ENCODE data around the gene F13A1.

F13A1 gene

DNA sequence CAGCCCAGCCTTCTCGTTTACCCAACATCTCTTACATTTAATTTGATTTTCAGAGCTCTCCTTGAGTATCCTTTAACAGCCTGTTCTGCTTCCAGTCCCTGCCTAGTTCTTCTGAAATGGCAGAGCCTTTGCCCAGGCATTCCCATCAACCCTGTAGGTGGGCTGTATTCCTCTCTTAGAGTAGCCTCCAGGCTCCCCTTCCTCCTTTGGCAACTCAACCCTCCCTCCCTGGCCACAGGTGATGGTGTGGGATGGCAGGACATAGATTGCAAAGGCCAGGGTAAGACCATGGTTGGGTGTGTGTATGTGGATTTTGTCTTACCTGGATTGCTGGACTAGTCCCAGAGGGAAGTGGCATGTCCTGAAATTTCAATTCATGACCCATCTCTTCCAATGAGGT, 125.4 kb downstream of the F13A1 start:
- DNase-seq = no peak

DNA sequence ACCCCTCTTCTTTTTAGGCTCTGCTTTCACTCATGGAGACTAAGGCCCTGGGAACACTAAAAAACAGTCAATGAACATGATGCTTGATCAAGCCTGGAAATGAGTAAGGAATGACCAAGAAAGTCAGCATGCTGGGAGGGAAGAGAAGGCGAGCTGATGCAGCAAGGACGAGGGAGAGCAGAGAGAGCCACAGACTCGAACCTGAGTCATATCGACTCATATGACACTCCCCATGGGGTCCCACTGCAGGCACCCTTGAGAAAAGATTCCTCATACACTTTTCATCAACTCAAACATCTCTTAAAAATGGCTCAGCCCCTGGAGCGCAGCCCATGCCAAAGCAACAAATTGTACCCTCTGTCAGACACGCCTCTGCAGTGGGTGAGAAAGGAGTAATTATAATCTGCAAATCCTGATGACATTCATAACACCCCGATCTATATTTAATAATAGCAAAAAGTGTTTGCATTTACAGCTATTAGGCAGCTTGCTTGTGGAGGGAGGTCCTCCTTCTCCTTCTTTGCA, 127.2 kb downstream of the F13A1 start:
- DNase-seq = no peak

DNA sequence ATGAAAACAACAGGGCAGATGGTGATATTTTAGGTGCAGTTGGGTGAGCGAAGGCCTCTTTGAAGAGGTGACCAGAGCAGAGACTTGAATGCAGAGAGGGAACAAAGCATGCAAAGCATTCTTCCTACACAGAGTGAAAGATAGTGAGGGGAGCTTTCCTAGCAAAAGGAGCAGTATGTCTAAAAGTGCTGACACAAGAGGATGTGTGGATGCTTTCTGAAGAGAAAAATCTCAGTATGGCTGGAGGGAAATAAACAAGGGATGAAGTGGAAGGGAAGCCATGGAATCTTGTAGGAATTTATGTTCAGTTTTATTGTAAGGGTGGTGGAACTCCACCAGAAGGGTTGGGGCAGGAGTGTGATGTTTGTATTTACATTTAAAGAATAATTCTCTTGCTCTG, 128.6 kb downstream of the F13A1 start:
- no peak for DNase-seq

DNA sequence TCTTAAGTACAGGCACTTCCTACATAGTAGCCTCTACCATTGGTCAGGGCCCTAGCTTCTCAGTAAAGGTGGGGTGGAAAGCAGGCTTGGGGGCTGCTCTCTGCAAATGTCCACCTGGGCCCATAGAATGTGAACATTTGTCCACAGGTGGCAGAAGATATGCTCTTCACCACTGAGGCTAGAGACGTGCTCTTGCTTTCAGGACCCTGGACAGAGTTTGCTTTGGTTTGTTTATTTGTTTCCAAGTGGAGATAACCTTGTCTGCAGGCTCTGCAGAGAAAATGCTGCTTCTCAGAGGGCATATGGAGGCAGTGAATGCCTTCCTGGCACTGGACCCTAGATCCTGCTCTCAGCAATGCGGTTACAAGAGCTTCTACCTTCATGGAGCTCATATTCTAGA, 129.0 kb downstream of the F13A1 start:
- no peak for DNase-seq

DNA sequence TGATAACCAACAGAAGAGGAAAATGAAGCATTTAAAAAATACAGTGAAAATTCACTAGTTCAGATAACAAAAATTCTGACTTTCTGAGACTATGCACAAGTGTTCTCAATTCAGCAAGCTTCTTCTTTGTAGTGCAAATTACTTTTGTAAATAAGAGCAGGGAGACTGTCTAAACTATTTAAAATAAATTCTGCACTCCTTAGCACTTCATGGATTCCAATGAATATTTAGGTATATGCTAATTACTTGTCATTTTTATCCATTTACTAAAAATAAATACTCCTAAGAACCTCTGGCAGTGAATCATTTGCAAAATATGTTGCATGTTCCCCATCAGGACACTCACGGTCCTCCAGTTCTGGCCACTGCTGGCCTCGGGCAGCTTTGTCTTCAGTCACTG, 139.8 kb downstream of the F13A1 start:
- DNase-seq = no peak

DNA sequence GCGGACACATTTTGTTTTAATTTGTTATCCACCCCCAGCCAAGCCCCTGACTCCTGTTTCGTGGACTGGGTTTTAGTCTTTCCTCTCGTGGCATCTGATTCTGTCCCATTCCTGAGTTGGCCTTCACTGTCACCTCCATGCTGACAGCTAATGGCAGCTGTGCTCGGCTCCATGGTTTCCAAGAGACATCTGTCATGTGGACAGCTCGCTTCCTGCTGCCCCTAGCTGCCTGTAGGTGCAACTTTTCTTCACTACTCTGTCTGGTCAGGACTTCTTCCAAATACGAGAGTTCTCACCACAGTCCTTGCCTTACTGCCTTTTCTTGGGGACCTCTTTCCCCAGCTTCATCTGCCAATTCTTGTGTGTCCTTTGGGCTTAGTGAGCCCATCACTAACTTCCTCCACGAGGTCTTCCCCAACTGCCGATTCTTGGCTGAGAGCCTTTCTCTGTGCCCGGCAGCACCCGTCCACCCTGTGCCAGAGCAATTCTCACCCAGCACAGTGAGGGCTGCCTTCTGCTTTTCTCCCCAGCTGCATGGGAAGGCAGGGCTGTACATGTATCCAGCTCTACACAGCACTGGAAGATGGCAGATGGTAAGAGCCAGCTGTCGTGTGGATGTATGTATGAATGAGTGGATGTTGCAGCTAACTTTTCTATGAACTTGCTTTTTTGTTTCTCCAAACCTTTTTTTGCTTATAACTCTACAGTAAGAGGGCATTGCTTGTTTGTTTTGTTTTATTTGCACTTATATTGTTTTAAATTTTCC, 140.4 kb downstream of the F13A1 start:
- DNase-seq = no peak

DNA sequence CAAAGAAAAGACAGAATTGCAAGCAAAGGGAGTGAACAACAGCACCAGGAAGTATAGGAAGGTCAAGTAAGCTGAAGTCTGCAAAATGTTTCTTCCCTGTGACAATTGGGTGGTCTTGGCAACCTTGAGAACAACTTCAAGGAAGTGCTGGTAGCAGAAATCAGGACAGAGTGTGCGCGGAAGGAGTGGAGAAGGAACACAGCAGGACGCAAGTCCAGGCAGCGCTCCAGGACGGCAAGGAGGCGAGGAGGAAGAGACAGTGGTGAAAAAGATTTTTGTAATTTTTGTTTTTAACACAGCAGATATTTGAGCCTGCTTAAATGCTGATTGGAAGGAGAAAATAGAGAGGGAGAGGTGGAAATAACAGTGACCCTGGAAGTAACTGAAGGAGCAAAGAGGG, 141.7 kb downstream of the F13A1 start:
- peak in 4 of 58 donors; percentile 4 to 23 (median 13) for DNase-seq

DNA sequence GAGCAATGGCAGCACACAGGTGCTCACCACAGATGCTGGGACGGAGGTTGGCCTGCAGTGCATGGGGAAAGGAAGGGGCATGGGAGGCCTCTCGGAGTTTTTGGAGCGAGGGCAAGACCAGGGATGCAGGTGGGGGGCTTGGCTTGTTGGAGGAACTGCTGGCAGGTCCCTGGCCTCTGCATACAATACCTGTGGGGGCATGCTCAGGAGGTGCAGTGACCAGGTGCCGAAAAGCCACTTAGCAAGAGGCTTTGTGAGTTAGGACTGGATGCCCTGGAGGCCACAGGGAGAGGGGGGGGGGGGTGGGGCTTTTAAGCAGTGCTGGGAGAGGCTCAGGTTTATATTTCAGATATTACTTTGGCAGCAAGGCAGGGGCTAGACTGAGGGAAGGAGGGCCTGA, 142.7 kb downstream of the F13A1 start:
- DNase-seq = no peak

DNA sequence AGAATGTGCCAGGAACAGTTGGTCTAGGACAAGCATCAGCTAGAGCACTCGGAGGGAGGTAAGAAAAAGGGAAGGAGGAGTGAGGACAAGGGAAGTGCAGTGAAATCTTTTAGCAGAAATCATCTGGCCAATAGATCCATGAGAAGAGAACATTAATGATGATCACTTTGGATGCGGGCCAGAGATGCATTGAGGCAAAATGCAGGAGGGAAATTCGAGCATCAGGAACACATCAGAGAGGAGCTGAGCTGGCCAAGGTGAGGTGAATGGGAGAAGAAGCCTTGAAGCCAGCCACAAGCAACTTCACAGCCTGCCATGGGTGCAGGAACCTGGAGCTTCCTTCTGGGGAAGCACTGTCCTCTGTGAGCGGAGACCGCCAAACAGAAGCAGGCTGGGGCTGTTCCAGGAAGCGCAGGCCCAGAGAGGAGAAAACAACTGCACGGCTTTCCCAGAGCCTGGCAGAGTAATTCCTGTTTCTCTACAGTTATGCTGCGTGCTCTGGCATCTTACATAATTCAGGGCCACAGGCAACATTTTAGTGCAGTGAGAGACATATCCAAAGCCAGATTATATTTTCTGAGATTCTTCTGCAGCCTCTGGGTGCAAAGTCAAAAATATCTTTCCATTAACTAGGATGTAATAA, 143.8 kb downstream of the F13A1 start:
- DNase-seq = peak in 22 of 58 donors; percentile 4 to 63 (median 20)

DNA sequence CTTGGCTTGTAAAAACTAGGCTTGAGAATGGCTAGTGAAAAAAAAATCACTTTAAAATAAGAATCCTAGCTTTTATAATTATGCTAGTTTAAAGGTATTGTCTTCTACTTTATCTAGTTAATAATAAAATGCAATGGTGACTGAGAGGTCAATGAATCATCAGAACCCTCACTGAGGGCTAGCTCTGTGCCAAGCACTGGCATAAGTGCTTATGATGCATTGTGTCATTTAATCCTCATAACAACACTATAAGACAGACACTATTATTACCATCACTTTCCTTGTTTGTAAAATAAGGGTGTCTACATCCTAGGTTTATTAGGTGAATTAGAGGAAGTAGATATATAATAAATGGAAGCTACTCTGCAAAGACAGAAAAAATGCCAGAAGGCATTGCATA, 144.3 kb downstream of the F13A1 start:
- DNase-seq = no peak

DNA sequence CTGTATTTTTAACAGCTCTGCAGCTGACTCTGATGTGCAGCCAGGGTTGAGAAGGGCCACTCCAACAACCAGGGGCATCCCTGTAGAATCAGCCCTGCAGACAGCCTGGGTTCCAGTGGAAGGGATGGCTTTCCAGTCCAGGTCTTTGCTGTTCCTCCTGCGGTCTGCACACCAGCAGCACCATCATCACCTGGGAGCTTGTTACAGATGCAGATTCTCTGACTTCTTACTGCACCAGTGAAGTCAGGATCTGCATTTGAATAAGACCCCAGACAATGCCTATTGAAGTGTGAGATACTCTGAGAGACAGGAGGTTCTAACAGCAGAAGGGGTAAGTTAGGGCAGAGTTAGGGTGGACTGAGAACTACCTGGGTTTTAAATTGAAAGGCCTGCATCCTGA, 151.3 kb downstream of the F13A1 start:
- no peak for DNase-seq

DNA sequence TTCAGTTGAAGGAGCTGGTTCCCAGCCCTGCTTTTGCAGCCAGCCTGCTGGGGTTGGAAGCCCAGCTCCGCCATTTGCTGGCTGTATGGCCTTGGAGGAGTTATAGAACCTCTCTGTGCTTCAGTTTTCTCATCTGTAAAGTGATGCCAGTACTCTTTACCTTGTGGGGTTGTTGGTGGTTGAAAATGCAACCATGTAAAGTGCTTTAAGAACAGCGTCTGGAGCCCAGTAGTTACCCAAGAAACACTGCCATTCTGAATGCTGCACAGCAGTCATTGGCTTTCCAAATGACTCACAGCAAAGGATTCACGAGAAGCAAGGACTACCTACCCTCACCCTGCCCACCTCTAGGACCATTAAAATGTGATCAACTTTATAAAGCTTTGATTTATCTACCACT, 154.4 kb downstream of the F13A1 start:
- no peak for DNase-seq

DNA sequence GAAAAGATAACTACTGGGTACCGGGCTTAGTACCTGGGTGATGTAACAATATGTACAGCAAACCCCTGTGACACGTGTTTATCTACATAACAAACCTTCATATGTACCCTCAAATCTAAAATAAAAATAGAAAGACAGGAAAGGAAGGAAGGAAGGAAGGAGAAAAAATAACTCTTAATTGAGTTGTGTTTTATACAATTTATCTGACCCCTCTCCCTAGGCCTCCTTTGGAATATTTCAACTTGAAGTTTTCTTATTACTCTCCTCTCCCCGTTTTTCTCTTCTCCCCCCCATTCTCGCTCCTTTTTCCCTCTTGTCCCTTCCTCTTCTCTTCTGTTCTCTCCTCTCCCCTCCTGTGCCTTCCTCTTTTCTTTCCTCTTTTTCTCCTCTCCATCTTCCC, 156.1 kb downstream of the F13A1 start:
- DNase-seq = no peak

DNA sequence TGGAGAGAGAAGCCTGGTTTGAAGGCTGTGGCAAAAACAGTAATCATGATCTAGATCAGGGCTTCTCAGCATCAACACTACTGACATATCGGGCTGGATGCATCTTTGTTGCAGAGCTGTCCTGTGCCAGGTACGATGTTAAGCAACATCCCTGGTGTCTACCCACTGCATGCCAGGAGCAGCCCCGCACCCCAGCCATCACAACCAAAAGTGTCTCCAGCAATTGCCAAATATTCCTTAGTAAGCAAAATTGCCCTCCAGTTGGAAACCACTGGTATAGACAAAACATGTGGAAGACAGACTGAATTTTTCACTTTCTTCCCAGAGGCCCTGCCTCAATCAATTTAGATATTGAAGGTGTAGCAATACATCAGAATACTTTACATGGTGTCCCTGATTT, 166.1 kb downstream of the F13A1 start:
- no peak for DNase-seq

DNA sequence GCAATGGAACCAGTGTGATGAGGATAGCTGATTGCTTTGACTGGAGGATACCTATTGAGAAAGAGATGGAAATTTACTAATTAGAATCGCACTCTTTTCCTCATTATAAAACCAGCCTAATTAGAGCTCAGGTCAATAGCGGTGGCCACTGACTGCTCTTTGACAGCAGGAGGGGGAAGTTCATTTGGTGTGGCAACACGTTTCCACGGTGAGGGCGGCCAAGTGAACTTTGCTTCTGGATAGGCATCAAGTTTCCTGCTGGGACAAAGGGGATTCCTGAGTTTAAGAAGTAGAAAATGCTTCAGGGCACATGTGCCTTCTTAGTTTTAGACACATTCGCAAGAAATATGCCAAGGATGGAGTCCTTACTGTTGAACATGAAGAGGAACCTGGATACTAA, 168.4 kb downstream of the F13A1 start:
- DNase-seq = peak in 6 of 58 donors; percentile 2 to 25 (median 12)

DNA sequence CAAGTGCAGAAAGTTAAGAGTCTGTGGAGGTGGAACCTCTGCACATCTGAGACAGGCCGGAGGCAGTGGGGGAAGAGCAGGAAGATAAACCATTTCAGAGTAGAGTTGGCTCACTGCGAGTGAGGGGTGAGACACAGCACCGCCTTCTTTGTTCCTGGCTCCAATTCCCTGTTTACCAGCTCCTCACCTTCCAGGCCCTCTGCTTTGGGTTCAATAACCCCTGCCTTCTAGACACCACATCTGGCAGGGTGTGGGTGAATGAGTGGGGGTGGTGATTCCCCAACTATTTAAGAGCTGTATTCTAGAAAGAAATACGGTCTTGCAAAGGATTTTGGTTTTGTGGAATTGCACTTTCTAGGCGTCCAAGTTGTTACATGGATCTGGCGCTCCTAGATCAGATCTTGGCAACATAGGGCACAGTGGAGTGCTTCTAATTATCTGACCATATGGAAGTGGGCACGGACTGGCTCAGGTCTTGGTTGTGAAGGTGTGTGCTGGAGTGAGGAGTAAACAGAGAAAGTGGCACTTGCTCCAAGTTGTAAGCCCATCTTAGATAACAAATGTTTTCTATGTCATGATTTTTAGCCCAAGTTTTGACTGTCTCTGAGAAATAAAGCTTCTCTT, 172.2 kb downstream of the F13A1 start:
- no peak for DNase-seq

DNA sequence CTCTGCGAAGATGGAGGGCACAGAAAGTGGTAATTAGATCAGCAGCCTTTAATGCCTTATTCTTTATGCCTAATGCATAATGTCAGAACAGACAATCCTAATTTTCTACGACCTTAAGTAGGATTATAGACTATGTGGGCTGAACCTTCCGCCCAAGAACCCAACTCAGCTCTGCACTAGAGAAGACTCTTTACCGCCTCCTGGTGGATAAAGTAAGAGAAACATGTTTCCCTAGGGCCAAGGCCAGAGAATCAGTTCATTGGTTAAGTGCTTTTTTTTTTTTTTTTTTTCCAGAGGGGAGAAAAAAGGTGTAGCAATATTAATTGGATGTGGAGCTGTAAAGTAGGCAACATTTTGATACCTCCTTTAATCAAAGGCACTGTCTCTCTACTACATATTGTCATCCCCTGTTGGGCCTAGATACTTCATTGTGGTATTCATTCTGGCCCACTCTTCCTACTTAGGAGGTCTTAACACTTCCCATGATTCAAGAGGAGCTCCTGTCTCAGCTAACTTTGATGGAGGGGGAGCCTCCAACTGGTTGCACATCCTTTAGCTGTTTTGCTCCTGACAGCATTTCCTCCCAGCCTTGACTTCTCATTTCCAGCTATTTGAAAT, 188.9 kb downstream of the F13A1 start:
- DNase-seq = no peak

DNA sequence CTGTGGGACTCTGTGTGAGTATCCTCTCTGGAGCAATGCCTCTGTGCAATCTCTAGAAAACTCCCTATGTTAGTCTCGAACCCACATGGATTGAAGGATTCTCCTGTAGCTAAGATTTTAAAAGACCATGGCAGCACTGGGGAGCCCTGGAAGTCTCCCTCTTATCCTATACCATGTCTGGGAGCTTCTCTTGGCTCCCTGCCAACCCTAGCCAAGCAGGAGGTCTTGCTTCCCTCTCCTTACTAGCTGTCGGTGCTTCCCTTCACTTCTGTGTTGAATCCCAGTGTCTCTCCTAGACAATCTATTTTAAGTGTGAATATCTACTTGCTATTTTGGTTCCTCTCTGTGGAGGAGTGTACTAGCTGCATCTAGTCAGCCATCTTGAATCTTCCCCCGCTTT, 195.0 kb downstream of the F13A1 start:
- peak in 1 of 58 donors; percentile 10 for DNase-seq

DNA sequence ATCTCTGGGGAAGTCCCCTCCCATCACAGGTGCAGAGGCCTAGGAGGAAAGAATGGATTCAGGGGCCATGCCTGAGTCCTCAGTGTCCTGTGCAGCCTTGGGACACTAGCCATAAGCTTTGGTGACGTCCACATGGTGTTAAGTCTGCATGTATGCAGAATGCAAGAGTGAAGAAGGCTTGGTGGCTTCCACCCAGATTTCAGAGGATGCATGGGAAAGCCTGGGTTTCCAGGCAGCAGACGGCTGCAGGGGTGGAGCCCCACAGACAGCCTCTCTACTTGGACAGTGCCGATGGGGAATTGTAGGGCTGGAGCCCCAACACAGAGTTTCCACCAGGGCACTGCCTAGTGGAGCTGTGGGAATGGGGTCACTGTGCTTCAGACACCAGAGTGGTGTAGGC, 196.7 kb downstream of the F13A1 start:
- no peak for DNase-seq

DNA sequence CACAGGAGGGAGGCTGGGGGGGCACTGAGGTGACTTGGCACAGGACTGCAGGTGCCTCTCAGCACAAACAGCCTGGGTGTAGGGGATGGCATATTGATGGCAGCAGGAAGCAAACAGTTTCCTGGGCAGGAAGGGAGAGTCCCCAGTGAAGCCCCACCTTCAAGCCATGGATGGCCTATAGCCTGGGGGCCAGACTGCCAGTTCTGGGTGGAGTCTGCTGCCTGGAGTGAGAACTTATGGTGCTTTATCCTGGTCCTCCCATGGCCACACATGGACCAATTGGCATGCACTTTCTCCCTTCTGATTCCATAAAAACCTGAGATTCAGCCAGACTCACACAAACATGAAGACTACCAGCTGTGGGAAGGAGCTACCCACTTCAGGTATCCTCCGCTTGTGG, 198.5 kb downstream of the F13A1 start:
- no peak for DNase-seq

DNA sequence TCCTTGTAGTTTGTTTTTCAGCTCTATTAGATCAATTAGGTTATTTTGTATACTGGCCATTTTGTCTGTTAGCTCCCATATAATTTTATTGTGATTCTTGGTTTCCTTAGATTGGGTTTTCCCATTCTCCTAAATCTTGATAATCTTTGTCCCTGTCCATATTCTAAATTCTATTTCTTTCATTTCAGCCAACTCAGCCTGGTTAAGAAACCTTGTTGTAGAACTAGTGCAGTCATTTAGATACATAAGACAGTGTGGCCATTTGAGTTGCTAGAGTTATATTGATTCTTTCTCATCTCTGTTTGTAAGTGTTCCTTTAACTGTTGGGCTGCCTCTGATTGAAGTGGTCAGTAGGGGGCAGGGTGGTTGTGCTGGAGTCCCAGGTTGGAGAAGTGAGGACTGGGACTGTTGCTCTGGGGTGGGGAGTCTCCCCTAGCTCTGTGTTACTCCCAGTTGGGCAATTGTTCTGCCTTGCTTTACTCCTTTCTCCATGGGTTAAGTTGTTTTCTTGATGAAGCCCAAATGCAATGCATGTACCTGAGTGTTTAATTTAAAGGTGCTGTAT, 214.9 kb downstream of the F13A1 start:
- no peak for DNase-seq

All from anterior cingulate cortex (tissue), 58 donors.